ENCODE data around the gene TMIGD2.
"Not testable (repeated sequence)": the region's sequence is repeated elsewhere in the genome, so short reads cannot be mapped to it uniquely, and the experiment has no call there.

TMIGD2 gene

DNA sequence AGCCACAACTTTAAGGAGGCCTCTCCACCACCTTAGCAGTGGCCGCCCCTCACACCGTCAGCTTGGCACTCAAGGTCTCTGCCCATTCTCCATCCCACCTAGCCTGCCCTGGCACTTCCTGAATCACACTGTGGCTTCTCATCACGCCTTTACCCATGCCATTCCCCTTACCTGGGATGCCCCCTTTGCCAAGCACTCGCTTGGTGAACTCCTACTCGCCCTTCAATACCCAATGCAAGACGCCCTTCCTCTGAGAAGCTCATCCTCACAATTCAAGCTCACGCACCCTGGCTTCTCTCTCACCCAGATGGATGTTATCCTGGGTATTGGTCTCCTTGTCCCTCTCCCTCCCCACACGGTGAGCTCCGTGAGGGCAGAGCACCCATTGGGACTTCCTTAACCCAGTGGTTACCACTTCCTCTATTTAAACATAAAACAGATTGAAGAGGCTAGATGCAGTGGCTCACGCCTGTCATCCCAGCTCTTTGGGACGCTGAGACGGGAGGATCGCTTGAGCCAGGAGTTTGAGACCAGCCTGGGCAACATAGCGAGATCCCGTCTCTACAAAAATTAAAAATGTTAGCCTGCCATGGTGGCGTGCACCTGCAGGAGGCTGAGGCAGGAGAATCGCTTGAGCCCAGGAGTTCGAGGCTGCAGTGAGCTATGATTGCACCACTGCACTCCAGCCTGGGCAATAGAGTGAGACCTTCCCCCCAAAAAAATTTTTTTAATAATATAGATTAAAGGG lies 35.8 kb downstream of the TMIGD2 start:
- DNase-seq: no peak

DNA sequence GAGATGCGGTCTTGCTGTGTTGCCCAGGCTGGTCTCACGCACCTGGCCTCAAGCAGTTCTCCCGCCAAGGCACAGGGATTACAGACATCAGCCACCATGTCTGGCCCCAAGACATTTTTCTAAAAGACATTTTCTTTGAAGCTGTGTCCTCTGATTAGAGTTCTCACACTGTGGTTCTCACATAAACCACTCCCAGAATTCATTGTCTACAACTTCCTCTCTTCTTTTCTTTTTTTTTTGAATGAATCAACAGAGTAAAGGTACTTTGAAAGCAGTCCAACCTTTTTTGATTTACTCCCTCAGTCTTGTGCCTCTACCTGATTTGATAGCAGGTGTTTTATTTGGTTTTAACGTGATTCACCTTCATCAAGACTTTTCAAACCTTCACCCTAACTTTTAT lies 37.4 kb downstream of the TMIGD2 start:
- no peak for DNase-seq

DNA sequence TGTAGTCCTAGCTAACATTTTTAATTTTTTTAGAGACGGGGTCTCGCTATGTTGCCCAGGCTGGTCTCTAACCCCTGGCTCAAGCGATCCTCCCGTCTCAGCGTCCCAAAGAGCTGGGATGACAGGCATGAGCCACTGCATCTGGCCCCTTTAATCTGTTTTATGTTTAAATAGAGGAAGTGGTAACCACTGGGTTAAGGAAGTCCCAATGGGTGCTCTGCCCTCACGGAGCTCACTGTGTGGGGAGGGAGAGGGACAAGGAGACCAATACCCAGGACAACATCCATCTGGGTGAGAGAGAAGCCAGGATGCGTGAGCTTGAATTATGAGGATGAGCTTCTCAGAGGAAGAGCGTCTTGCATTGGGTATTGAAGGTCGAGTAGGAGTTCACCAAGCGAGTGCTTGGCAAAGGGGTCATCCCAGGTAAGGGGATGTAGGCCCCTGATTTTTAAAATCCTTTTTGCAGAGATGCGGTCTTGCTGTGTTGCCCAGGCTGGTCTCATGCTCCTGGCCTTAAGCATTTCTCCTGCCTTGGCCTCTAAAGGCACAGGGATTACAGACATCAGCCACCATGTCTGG lies 41.5 kb downstream of the TMIGD2 start:
- no peak for DNase-seq

DNA sequence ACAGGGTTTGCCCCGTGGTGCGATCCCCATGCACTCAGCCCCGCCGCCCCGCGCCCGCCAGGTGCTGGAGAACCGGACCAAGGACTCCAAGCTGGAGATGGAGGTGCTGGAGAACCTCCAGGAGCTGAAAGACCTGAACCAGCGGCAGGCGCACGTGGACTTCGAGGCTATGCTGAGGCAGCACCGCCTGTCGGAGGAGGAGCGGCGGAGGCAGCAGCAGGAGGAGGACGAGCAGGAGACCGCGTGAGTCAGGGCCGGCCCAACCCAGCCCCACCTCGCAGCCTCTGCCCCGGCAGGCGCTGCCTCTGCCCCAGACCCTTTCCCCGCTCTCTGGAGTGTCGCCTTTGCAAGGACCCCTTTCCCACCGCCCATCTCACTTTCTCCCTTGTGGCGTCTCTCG lies 44.0 kb downstream of the TMIGD2 start:
- no peak for DNase-seq

DNA sequence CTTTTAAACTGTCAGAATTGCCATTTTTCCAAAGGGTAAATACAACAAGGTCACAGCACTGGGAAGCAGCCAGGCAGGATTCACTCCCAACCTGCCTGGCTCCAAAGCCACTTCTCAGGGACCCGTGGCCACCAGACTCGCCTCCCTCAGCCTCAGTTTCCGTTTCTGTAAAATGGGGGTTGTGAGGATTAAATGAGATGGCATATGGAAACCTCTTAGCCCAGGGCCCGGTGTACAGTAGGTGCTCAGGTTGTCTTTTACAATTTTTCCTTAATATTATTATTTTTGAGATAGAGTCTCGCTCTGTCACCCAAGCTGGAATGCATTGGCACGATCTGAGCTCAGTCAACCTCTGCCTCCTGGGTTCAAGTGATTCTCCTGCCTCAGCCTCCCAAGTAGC lies 45.2 kb downstream of the TMIGD2 start:
- DNase-seq: no peak

DNA sequence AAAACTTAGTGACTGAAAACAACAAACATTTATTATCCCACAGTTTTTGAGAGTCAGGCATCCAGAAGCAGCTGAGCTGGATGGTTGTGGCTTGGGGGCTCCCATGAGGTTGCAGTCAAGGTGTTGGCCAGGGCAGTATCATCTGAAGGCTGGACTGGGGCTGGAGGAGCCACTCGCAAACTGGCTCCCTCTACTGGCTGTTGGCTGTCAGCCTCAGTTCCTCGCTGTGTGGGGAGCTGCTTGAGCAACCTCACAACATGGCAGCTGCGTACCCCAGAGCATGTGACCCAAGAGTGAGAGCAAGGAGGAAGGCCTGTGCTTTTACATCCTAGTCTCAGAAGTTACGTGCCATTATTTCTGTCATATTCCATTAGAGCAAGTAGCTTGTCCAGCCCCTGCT lies 45.6 kb downstream of the TMIGD2 start:
- DNase-seq: no peak

DNA sequence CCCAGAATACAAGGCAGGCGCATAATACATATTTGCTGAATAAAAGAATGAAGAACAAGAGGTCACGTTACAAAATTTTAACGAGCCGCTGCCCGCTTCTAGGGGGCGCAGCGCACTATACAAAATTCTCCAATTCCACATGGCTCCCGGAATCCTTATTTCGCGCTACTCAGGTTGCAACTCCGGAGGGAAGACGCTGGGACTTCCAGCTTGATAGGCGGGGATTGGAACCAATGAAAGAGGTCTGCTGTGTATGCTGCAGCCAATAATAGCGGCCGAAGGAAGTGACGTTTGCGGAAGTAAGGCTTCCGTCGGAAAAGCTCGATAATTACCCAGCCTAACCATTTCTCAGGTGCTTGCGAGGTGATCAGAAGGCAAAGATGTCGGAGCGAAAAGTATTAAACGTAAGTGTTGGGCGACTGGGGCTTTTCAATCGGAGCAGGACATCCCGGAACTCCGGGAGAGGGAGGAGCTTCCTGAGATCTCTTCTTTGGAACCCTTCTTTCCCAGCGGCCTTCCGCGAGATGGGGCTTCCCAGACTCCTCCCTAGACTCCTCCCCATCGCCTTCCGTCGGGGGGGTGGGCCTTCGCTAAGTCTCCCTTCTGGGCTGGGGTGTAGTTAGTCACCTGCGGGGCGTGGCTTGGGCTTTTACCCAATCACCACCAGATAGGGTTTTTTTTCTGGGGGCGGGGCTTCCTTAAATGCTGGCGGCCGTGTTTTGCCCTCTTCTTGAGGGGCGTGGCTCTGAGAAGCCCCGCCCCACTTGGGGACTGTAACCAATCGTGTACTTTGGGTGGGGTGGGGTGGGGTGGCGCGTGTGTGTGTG lies 55.2 kb downstream of the TMIGD2 start, which contains the start of gene YJU2:
TSS of gene YJU2 (plus strand) at position 314 of the 827 bp plus-strand sequence. CDS start at position 381, 67 bp downstream.
- DNase-seq: peak; percentile 98

DNA sequence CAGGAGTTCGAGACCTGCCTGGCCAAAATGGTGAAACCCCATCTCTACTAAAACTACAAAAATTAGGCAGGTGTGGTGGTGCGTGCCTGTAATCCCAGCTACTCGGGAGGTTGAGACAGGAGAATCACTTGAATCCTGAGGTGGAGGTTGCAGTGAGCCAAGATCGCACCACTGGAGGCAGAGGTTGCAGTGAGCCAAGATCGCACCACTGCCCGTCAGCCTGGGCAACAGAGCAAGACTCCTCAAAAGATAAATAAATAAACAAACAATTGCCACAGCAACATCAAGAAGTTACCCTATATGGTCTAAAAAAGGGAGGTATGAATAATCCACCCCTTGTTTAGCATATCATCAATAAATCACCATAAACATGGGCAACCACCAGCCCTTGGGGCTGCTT lies 56.3 kb downstream of the TMIGD2 start:
- not testable (repeated sequence) for DNase-seq

All from DMS79 treated with DMSO at 0.1 percent for 48 hours (cell line).